Activated T-helper 1 cell treated with anti-CD3 and anti-CD28 coated beads, Interleukin-12 subunit alpha, Interleukin-12 subunit beta, Interleukin-2, Interleukin-4 antibody, amounts not matched to agents 30 ng/mL and 10 ng/mL and 1 ng/mL, durations not matched to agents 14 hours and 24 hours and 36 hours (primary cell): ENCODE data around the gene CTU2. TPM values are rescaled to one million over a fixed set of nuclear protein-coding genes. Genes with fewer than 3 reads are reported as not detected.

Experiments
- DNase-seq: peaks from one replicate; pipeline ENCODE4 v3.0.0; 2021; ENCODE audit warnings: low spot score
- H3K27ac Mint-ChIP-seq: one replicate; pipeline ENCODE4 v1.8.0; 2021; ENCODE audit warnings: mild to moderate bottlenecking, mixed read lengths
- H3K27me3 Mint-ChIP-seq: one replicate; pipeline ENCODE4 v1.8.0; 2022; ENCODE audit warnings: mild to moderate bottlenecking, moderate library complexity, mixed read lengths; ENCODE audit not compliant: insufficient read depth
- H3K36me3 Mint-ChIP-seq: one replicate; pipeline ENCODE4 v1.8.0; 2021; ENCODE audit warnings: low read depth, mixed read lengths
- H3K4me1 Mint-ChIP-seq: one replicate; pipeline ENCODE4 v1.8.0; 2021; ENCODE audit warnings: low read depth, mixed read lengths
- H3K4me3 Mint-ChIP-seq: one replicate; pipeline ENCODE4 v1.8.0; 2021; ENCODE audit warnings: mild to moderate bottlenecking, moderate library complexity, mixed read lengths
- H3K9me3 Mint-ChIP-seq: one replicate; pipeline ENCODE4 v1.8.0; 2021; ENCODE audit warnings: mixed read lengths
- intact Hi-C: fragments of 100-400 bp; cut with micrococcal nuclease; formaldehyde crosslinking; loops from one replicate; pipeline ENCODE4 v1.15.1; 2024
- total RNA-seq: library from RNA; stranded (reverse); gene quantifications from 2 replicates; pipeline ENCODE4 v1.2.3, GENCODE V29; 2022

CTU2 gene
- total RNA-seq, 1 donor from 2014 or later = 74.7 TPM

GRCh38 chr16:88724855-88725555, 18.7 kb downstream of the CTU2 start:
- Mint-ChIP-seq H3K9me3 (no peaks in the 10 kb centered on the region), H3K36me3 (peaks cover 21% of the 10 kb centered on the region), H3K27me3 (no peaks in the 10 kb centered on the region), H3K4me1 (no peaks in the 10 kb centered on the region), H3K4me3 (no peak overlapping the region), H3K27ac (no peak overlapping the region)
- no peak for DNase-seq
- intact Hi-C loops = no loop called here

- no peaks in the 10 kb centered on the region for H3K27me3 Mint-ChIP-seq
- no peaks in the 10 kb centered on the region for H3K9me3 Mint-ChIP-seq
- H3K4me1 Mint-ChIP-seq = no peaks in the 10 kb centered on the region
- DNase-seq = no peak
- peaks cover 19% of the 10 kb centered on the region for H3K36me3 Mint-ChIP-seq
- intact Hi-C loops = no loop called here
- H3K4me3 Mint-ChIP-seq = no peak overlapping the region
- H3K27ac Mint-ChIP-seq = no peak overlapping the region
These were observed 19.5 kb downstream of the CTU2 start for GRCh38 chr16:88725609-88726407.

- Mint-ChIP-seq H3K27ac (no peak overlapping the region), H3K36me3 (peaks cover 24% of the 10 kb centered on the region), H3K4me1 (no peaks in the 10 kb centered on the region), H3K4me3 (no peak overlapping the region), H3K27me3 (no peaks in the 10 kb centered on the region), H3K9me3 (no peaks in the 10 kb centered on the region)
- DNase-seq = no peak
- intact Hi-C loops = no loop called here
These were observed 20.1 kb downstream of the CTU2 start for GRCh38 chr16:88726408-88726749.

- no peaks in the 10 kb centered on the region for H3K4me1 Mint-ChIP-seq
- H3K36me3 Mint-ChIP-seq = peaks cover 26% of the 10 kb centered on the region
- H3K27ac Mint-ChIP-seq = no peak overlapping the region
- H3K4me3 Mint-ChIP-seq = no peak overlapping the region
- H3K9me3 Mint-ChIP-seq = no peaks in the 10 kb centered on the region
- no peak for DNase-seq
- intact Hi-C loops = no loop called here
- no peaks in the 10 kb centered on the region for H3K27me3 Mint-ChIP-seq
These were observed 20.7 kb downstream of the CTU2 start for GRCh38 chr16:88726981-88727380.

- no peak overlapping the region for H3K27ac Mint-ChIP-seq
These were observed 21.6 kb downstream of the CTU2 start for GRCh38 chr16:88727871-88728270.

GRCh38 chr16:88730632-88731607, 24.6 kb downstream of the CTU2 start:
- no peak for DNase-seq
- no peaks in the 10 kb centered on the region for H3K9me3 Mint-ChIP-seq
- no peak overlapping the region for H3K27ac Mint-ChIP-seq
- intact Hi-C loops = no loop called here
- H3K4me1 Mint-ChIP-seq = no peaks in the 10 kb centered on the region
- H3K4me3 Mint-ChIP-seq = no peak overlapping the region
- H3K27me3 Mint-ChIP-seq = no peaks in the 10 kb centered on the region
- H3K36me3 Mint-ChIP-seq = peaks cover 19% of the 10 kb centered on the region

More at GRCh38 chr16:88727871-88728270, 21.6 kb downstream of the CTU2 start:
- Mint-ChIP-seq H3K27me3 (no peaks in the 10 kb centered on the region), H3K4me3 (no peak overlapping the region), H3K36me3 (peaks cover 23% of the 10 kb centered on the region), H3K9me3 (no peaks in the 10 kb centered on the region), H3K4me1 (no peaks in the 10 kb centered on the region)
- DNase-seq = no peak
- intact Hi-C loops = no loop called here

GRCh38 chr16:88731699-88732098, 25.4 kb downstream of the CTU2 start:
- Mint-ChIP-seq H3K4me1 (no peaks in the 10 kb centered on the region), H3K27me3 (no peaks in the 10 kb centered on the region), H3K9me3 (no peaks in the 10 kb centered on the region), H3K27ac (no peak overlapping the region), H3K4me3 (no peak overlapping the region), H3K36me3 (peaks cover 15% of the 10 kb centered on the region)
- DNase-seq = no peak
- intact Hi-C loops = no loop called here

- no peaks in the 10 kb centered on the region for H3K9me3 Mint-ChIP-seq
- intact Hi-C loops = no loop called here
- no peak for DNase-seq
- H3K27me3 Mint-ChIP-seq = no peaks in the 10 kb centered on the region
- peaks cover 15% of the 10 kb centered on the region for H3K36me3 Mint-ChIP-seq
- H3K4me3 Mint-ChIP-seq = no peak overlapping the region
- no peaks in the 10 kb centered on the region for H3K4me1 Mint-ChIP-seq
- H3K27ac Mint-ChIP-seq = no peak overlapping the region
These were observed 26.1 kb downstream of the CTU2 start for GRCh38 chr16:88732172-88732960.

- Mint-ChIP-seq H3K4me3 (no peak overlapping the region), H3K27ac (no peak overlapping the region), H3K36me3 (peaks cover 15% of the 10 kb centered on the region), H3K27me3 (no peaks in the 10 kb centered on the region), H3K9me3 (no peaks in the 10 kb centered on the region), H3K4me1 (no peaks in the 10 kb centered on the region)
- intact Hi-C loops = no loop called here
- DNase-seq = no peak
These were observed 26.6 kb downstream of the CTU2 start for GRCh38 chr16:88732961-88733294.

GRCh38 chr16:88733630-88734360, 27.5 kb downstream of the CTU2 start:
- Mint-ChIP-seq H3K4me3 (no peak overlapping the region), H3K9me3 (no peaks in the 10 kb centered on the region), H3K27me3 (no peaks in the 10 kb centered on the region), H3K4me1 (no peaks in the 10 kb centered on the region), H3K27ac (no peak overlapping the region), H3K36me3 (peaks cover 15% of the 10 kb centered on the region)
- DNase-seq = no peak
- intact Hi-C loops = no loop called here

GRCh38 chr16:88734361-88734728, 28.0 kb downstream of the CTU2 start:
- no peak for DNase-seq
- no peak overlapping the region for H3K4me3 Mint-ChIP-seq

GRCh38 chr16:88735121-88735520, 28.8 kb downstream of the CTU2 start:
- intact Hi-C loops = no loop called here
- H3K27ac Mint-ChIP-seq = no peak overlapping the region

More at GRCh38 chr16:88734361-88734728, 28.0 kb downstream of the CTU2 start:
- Mint-ChIP-seq H3K36me3 (peaks cover 15% of the 10 kb centered on the region), H3K4me1 (no peaks in the 10 kb centered on the region), H3K9me3 (no peaks in the 10 kb centered on the region), H3K27me3 (no peaks in the 10 kb centered on the region), H3K27ac (no peak overlapping the region)
- intact Hi-C loops = no loop called here

More at GRCh38 chr16:88735121-88735520, 28.8 kb downstream of the CTU2 start:
- H3K27me3 Mint-ChIP-seq = no peaks in the 10 kb centered on the region
- H3K9me3 Mint-ChIP-seq = no peaks in the 10 kb centered on the region
- peaks cover 11% of the 10 kb centered on the region for H3K36me3 Mint-ChIP-seq
- no peaks in the 10 kb centered on the region for H3K4me1 Mint-ChIP-seq
- no peak overlapping the region for H3K4me3 Mint-ChIP-seq
- DNase-seq = no peak
